ENCODE measurements around the gene ENAH.
"Not testable (repeated sequence)": the region's sequence is repeated elsewhere in the genome, so short reads cannot be mapped to it uniquely, and the experiment has no call there.

The ENAH gene

DNA sequence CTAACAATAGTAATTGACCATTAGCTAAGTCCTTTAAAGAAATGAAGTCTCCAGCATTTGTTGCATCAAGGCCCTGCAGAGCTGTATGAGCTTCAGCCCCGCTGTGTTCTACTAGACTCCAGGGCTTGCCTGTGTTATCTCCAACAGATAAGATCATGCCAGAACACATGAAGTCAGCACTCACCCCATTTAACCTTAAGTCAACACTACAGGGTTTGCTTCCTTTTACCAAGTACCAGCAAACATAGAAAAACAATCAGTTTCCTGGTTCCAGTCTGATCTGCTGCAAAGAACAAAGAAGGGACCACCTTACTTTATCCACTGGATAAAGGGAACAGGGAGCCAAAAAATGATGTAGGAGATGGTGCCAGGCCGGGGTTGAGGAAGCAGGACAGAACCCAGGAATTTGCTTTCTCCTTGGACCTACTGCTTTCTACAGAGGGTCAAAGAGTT, 41.3 kb upstream of the ENAH start:
- Histone ChIP-seq H3K9me3 (ENCODE audit: insufficient read depth, low read length) (no peaks in the 10 kb centered on the region), H3K36me3 (replicated peaks; ENCODE audit: low read depth, low read length) (no peaks in the 10 kb centered on the region), H2AFZ (ENCODE audit: low read depth, low read length) (no peak overlapping the region), H3K27me3 (ENCODE audit: low read depth, low read length) (no peaks in the 10 kb centered on the region), H3K9ac (ENCODE audit: low read length) (no peak overlapping the region), H3K27ac (ENCODE audit: low read length) (no peak overlapping the region), H4K20me1 (ENCODE audit: insufficient read depth, low read length) (no peaks in the 10 kb centered on the region), H3K79me2 (ENCODE audit: low read length) (no peaks in the 10 kb centered on the region), H3K4me3 (ENCODE audit: low read length) (no peak overlapping the region), H3K4me1 (ENCODE audit: low read length) (no peaks in the 10 kb centered on the region), H3K4me2 (ENCODE audit: low read length) (no peak overlapping the region)
- TF ChIP-seq EZH2phosphoT487 (IDR thresholded peaks at IDR 0.05; ENCODE audit: low read depth) = no peak
- TF ChIP-seq, protein P1, sequence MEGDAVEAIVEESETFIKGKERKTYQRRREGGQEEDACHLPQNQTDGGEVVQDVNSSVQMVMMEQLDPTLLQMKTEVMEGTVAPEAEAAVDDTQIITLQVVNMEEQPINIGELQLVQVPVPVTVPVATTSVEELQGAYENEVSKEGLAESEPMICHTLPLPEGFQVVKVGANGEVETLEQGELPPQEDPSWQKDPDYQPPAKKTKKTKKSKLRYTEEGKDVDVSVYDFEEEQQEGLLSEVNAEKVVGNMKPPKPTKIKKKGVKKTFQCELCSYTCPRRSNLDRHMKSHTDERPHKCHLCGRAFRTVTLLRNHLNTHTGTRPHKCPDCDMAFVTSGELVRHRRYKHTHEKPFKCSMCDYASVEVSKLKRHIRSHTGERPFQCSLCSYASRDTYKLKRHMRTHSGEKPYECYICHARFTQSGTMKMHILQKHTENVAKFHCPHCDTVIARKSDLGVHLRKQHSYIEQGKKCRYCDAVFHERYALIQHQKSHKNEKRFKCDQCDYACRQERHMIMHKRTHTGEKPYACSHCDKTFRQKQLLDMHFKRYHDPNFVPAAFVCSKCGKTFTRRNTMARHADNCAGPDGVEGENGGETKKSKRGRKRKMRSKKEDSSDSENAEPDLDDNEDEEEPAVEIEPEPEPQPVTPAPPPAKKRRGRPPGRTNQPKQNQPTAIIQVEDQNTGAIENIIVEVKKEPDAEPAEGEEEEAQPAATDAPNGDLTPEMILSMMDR (IDR thresholded peaks at IDR 0.05; ENCODE audit: low read depth, low read length) = no peak

DNA sequence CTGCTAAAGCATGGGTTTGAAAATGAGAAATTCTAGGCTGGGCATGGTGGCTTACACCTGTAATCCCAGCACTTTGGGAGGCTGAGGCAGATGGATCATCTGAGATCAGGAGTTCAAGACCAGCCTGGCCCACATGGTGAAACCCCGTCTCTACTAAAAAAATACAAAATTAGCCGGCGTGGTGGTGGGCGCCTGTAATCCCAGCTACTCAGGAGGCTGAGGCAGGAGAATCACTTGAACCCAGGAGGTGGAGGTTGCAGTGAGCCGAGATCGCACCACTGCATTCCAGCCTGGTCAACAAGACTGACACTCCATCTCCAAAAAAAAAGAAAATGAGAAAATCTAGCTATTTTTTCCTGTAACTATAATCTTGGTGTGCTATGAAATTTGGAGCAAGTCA, 40.8 kb upstream of the ENAH start:
- not testable (repeated sequence) for H2AFZ ChIP-seq (ENCODE audit: low read depth, low read length); H3K36me3 ChIP-seq (replicated peaks; ENCODE audit: low read depth, low read length); H3K27me3 ChIP-seq (ENCODE audit: low read depth, low read length); H3K27ac ChIP-seq (ENCODE audit: low read length); H3K4me3 ChIP-seq (ENCODE audit: low read length); H3K4me1 ChIP-seq (ENCODE audit: low read length); H4K20me1 ChIP-seq (ENCODE audit: insufficient read depth, low read length); H3K9me3 ChIP-seq (ENCODE audit: insufficient read depth, low read length); H3K9ac ChIP-seq (ENCODE audit: low read length); H3K79me2 ChIP-seq (ENCODE audit: low read length); H3K4me2 ChIP-seq (ENCODE audit: low read length)

DNA sequence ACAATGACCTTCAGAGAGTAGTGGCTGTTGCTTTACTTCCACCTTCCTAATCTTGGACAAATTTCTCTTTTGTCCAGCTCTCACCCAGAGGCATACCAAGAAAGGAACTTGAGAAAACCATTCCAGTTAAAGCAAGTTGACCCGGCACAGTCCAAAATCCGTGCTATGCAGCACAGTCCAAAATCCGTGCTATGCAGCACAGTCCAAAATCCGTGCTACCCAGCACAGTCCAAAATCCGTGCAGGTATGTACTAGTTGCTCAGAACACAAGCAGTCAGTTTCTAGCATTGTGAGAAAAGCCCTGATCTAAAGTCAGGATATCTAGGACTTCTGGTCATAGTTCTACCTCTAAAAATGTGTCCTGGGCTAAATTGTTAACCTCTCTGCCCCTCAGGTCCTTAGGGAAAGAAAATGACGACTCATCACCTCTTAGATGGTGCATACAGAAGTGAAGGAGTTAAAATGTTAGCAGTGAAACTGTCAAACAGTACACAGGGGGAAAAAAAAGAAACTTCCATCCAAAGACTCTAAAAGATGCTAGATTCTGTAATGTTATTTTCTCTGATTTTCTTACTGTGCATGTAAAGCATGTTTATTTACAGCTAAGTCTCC, 40.3 kb upstream of the ENAH start:
- no peak overlapping the region for H2AFZ ChIP-seq (ENCODE audit: low read depth, low read length)
- H3K27me3 ChIP-seq (ENCODE audit: low read depth, low read length) = no peaks in the 10 kb centered on the region
- H4K20me1 ChIP-seq (ENCODE audit: insufficient read depth, low read length) = no peaks in the 10 kb centered on the region
- no peaks in the 10 kb centered on the region for H3K36me3 ChIP-seq (replicated peaks; ENCODE audit: low read depth, low read length)
- H3K4me1 ChIP-seq (ENCODE audit: low read length) = peaks cover 4% of the 10 kb centered on the region
- no peak overlapping the region for H3K27ac ChIP-seq (ENCODE audit: low read length)
- TF ChIP-seq, protein P1 (IDR thresholded peaks at IDR 0.05; ENCODE audit: low read depth, low read length) = no peak
- no peak for TF ChIP-seq EZH2phosphoT487 (IDR thresholded peaks at IDR 0.05; ENCODE audit: low read depth)
- no peak overlapping the region for H3K4me2 ChIP-seq (ENCODE audit: low read length)
- no peak overlapping the region for H3K4me3 ChIP-seq (ENCODE audit: low read length)
- no peak overlapping the region for H3K9ac ChIP-seq (ENCODE audit: low read length)
- no peaks in the 10 kb centered on the region for H3K79me2 ChIP-seq (ENCODE audit: low read length)
- no peaks in the 10 kb centered on the region for H3K9me3 ChIP-seq (ENCODE audit: insufficient read depth, low read length)

DNA sequence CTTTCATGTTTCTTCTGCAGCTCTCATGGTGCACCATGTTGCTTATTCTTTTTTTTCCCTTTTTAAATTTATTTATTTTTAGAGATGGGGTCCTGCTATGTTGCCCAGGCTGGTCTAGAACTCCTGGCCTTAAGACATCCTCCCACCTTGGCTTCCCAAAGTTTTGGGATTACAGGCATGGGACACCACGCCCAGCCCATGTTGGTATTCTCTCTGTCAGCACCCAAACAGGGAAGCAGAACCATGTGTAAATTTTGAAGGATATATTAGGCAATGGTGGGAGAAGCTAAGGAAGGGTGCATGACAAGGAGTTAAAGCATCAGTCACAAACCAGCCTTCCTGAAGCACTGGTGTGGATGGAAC, 39.6 kb upstream of the ENAH start:
- no peak overlapping the region for H3K9ac ChIP-seq (ENCODE audit: low read length)
- H3K4me1 ChIP-seq (ENCODE audit: low read length) = peaks cover 6% of the 10 kb centered on the region
- no peak overlapping the region for H3K27ac ChIP-seq (ENCODE audit: low read length)
- H3K4me2 ChIP-seq (ENCODE audit: low read length) = no peak overlapping the region
- no peak overlapping the region for H3K4me3 ChIP-seq (ENCODE audit: low read length)
- TF ChIP-seq EZH2phosphoT487 (IDR thresholded peaks at IDR 0.05; ENCODE audit: low read depth) = no peak
- TF ChIP-seq, protein P1 (IDR thresholded peaks at IDR 0.05; ENCODE audit: low read depth, low read length) = no peak
- no peak overlapping the region for H2AFZ ChIP-seq (ENCODE audit: low read depth, low read length)
- H4K20me1 ChIP-seq (ENCODE audit: insufficient read depth, low read length) = no peaks in the 10 kb centered on the region
- no peaks in the 10 kb centered on the region for H3K79me2 ChIP-seq (ENCODE audit: low read length)
- no peaks in the 10 kb centered on the region for H3K36me3 ChIP-seq (replicated peaks; ENCODE audit: low read depth, low read length)
- H3K27me3 ChIP-seq (ENCODE audit: low read depth, low read length) = no peaks in the 10 kb centered on the region
- H3K9me3 ChIP-seq (ENCODE audit: insufficient read depth, low read length) = no peaks in the 10 kb centered on the region
